HG03066 (cell line): ENCODE measurements around the gene NAALADL2.
"Not testable (repeated sequence)": the region's sequence is repeated elsewhere in the genome, so short reads cannot be mapped to it uniquely, and the experiment has no call there.

Experiments used
- ATAC-seq: cut with Tn5 transposase; IDR thresholded peaks from one replicate; pipeline ENCODE4 v1.9.1; 2021; ENCODE audit warnings: low read depth; ENCODE audit not compliant: unreplicated experiment

The NAALADL2 gene

GRCh38 chr3:175338775-175339535 lies 479.8 kb downstream of the NAALADL2 start:
- ATAC-seq, result no peak

DNA sequence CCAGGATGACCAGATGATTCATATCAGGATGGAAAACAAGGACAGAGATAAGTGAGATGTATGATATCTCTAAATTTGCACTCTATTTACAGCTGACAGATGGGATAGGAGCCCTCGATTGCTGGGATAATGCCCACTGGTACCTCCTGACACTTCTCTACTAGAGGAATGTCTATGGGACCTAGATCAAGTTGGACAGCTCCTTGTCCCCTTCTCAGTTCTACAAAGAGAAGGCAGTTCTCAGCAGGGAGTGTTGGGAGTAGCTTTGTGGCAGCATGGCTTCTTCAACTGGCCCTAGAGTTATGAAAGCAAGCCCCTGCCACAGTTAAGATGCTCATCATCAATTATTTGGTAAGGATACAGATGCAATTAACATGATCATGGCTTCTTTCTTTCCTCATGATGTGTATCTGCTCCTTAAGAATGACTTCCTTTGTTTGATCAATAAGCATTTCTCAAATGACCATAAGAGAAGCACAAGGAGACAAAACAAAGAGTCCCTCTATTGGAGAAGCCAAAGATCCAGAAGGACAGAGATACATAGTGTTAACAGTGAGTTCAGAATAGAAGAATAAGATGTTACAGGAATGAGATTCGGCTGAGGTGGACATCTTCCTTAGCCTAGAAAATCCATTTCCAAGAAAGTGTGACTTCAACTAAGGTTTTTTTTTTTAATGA lies 481.3 kb downstream of the NAALADL2 start:
- no peak for ATAC-seq

DNA sequence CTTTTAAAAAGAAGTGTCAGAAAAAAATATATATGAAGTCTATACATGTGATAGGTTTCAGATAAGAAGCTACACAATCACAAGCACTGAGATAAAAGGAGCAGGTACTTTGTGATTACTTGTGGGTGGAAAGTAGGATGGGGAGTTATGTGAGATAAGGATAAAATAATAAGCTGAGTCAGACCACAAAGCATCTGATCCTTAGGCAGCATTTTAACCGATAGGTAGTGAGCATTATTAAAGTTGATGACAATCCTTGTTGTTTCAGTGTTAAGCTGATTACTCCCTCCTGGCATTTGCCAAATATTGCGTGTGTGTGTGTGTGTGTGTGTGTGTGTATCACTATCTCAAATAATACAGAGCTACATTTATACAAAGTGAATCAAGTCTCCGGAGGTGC lies 483.1 kb downstream of the NAALADL2 start:
- no peak for ATAC-seq

GRCh38 chr3:175343946-175344345 lies 484.8 kb downstream of the NAALADL2 start:
- ATAC-seq, result no peak

- ATAC-seq, result no peak
Observed at GRCh38 chr3:175346573-175347356, 487.6 kb downstream of the NAALADL2 start.

DNA sequence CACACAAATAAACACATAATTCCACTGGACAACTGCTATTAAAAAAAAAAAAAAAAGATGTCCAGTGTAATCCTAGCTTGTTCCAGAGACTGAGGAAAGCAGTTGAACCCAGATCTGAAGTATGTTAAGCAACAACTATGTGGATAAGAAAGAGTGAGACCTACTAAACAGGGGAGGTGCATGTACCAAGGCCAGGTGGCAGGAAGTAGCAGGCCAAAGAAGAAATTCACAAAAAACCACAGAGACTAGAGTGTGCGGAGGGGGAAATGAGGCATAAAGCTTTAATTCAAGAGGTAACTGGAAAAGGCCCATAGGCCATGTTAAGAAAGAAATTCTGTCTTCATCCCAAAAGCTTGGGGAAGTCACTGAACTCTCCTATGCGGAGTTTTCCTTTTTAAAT lies 490.0 kb downstream of the NAALADL2 start:
- ATAC-seq, result peak; percentile 76

GRCh38 chr3:175355801-175356335 lies 496.7 kb downstream of the NAALADL2 start:
- ATAC-seq, result peak; percentile 45

DNA sequence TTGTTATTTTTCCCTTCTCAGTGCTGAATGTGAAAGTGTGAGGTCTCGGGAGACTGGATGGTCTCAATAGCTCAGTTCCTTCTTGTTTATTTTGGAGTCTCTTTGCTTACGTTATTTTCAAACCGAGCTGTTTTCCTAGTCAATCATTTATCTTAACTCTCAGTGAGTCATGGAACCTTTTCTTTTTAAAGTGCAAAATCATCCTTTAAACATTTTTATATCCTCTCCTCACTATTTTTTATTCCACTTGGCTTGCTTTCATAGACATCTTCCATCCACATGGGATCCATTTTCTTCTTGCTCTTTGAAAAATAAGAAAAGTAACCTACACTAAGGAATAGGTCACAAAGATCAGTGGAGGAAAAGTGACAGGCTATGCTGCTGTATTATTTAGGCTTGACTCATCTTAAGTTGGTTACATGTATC lies 497.8 kb downstream of the NAALADL2 start:
- no peak for ATAC-seq

- no peak for ATAC-seq
Observed at GRCh38 chr3:175357758-175358157, 498.6 kb downstream of the NAALADL2 start.

DNA sequence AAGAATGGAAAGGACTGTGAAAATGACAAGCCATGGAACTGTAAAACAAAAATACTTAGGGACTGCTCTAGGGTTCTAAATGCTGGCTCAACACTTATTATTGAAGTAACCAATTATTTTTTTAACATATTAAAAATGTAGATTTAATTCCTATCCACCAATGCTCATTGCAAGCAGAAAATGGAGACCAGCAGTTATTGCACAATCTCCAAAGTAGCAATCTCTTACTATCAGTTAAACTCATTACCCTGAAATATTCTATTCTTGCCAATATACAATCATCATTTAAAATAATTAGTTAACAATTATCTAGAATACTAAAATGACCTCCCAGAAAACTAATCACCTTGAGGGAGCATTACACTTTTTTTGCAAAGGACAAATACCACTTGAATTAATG lies 499.8 kb downstream of the NAALADL2 start:
- ATAC-seq, result no peak

DNA sequence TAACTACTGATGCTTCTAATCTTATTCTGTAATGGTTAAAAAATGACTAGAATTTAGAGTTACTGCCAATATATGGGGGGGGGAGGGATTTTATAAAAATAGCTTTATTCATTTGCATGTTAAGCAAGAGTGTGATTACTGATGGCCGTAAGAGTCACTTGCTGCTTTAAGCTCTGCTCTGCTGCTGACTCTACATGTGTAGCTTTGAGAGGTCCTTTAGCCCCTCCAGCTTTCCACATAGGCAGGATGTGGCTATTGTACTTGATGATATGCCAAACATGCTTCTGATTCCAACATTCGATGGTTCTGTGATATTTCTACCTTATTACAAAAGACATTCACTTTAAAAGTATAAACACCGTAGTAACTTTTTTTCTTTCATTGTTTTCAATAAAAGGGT lies 511.3 kb downstream of the NAALADL2 start:
- not testable (repeated sequence) for ATAC-seq

- not testable (repeated sequence) for ATAC-seq
Observed at GRCh38 chr3:175371187-175371586, 512.1 kb downstream of the NAALADL2 start.

- no peak for ATAC-seq
Observed at GRCh38 chr3:175374705-175375104, 515.6 kb downstream of the NAALADL2 start.

- peak; percentile 93 for ATAC-seq
Observed at GRCh38 chr3:175378348-175378747, 519.2 kb downstream of the NAALADL2 start.

DNA sequence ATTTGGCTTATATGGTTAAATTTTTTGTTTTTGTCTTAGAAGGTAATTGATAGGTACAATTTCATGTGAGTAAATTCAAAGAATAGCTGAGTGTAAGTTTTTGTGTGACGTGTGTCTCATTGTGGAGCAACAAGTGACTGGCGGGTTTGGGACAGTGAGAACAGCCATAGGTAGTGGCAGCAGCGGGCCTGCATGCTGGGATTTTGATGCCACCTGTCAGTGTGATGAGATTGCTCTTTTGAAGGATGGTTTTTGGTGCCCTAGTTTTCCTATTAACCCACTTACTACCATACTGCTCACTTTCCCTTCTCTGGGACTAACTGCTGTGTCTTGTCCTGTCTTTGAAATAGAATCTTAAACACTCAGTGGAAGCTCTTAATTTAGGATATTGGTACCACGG lies 522.6 kb downstream of the NAALADL2 start:
- no peak for ATAC-seq

DNA sequence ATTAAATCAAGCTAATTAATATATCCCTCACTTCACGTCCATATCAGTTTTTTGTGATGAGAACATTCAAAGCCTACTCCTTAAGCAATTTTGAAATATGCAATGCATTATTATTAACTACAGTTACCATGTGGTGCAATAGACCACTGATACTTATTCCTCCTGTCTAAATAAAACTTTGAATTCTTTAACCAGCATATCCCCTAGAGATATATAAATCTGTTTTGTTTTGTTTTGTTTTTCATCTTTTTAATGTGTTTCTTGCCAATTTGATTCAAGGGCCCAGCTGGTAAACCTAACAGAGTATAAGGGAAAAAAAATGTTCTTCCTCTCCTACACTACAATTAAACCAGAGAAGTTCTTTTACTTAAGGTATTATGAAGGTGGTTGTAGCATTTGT lies 524.2 kb downstream of the NAALADL2 start:
- no peak for ATAC-seq

- ATAC-seq, result no peak
Observed at GRCh38 chr3:175383813-175384212, 524.7 kb downstream of the NAALADL2 start.

DNA sequence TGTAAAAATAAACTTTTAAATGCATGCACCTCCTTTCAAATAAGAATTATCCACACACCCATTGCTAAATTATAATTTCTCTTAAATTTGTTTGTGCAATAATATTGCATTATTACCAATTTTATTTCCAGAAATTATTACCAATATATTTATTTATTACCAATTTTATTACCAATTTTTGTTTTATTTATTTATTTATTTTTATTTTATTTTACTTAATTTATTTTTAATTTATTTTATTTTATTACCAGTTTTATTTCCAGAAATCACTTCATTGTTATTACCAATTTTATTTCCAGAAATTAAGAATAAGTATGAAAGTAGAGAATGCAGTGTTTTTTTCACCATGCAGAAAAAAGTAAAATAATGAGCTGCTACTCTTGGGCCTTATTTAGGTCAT lies 525.4 kb downstream of the NAALADL2 start:
- no peak for ATAC-seq

- no peak for ATAC-seq
Observed at GRCh38 chr3:175386630-175387029, 527.5 kb downstream of the NAALADL2 start.

DNA sequence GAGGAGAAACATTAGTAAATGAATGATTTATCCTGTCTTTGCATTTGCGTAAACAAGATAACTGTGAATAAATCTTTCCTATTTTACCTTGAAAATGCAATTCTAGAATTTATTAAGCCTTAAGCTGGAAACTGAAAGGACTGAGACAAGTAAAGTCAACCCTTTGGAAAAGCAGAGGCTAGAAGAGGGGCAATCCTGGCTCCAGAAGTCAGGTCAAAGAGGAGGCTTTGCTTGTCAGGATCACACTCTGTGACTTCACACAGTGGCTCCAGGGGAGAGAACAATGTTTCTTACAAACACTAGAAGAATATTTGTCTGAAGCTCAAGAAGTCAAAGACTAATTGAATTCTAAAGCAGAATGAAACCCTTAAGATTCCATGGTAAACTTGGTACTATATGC lies 530.4 kb downstream of the NAALADL2 start:
- ATAC-seq, result no peak

DNA sequence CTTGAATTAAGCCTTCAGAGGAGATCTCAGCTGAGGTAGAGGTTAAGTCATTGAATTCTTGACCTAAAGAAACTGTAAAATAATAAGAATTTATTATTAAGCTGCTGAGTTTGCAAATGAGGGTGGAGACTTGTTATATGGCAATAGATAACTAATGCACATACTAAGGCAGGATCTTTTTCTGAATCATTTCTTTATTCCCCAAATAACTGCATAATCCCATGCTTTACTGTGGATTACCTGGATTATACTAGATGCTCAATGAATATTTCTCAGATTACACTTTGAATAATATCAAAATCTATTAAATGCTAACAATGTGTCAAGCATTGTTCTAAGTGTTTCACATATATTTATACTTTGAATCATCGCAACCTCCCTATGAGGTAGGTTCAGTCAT lies 532.5 kb downstream of the NAALADL2 start:
- no peak for ATAC-seq
